ENCODE data around the gene CARS2. TPM values are rescaled to one million over a fixed set of nuclear protein-coding genes. Genes with fewer than 3 reads are reported as not detected.

CARS2 gene
- total RNA-seq, 1 experiment from 2014 or later: 52.9 TPM

DNA sequence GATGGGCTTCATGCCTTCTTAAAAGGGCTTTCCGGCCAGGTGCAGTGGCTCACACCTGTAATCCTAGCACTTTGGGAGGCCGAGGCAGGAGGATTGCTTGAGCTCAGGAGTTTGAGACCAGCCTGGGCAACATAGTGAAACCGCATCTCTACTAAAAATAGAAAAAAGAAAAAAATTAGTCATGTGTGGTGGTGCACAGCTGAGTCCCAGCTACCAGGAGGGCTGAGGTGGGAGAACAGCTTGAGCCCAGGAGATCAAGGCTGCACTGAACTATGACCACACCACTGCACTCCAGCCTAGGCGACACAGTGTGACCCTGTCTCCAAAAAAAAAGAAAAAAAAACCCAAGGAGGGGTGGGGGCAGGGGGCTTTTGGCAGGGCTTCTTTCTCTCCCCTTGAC is 7.2 kb downstream of the CARS2 start:
- H3K9me2 ChIP-seq (ENCODE audit: insufficient read depth): no peaks in the 10 kb centered on the region
- no peak overlapping the region for H3K9ac ChIP-seq (ENCODE audit: low read length)
- no peaks in the 10 kb centered on the region for H3K9me3 ChIP-seq (ENCODE audit: control insufficient read depth in 1 of 2, insufficient read depth in 1 of 2, low read depth in 1 of 2, low read length in 2 of 2)
- no peak overlapping the region for H3K4me2 ChIP-seq (ENCODE audit: low read length)
- ChIA-PET CTCF (no interaction called here), RAD21 (ENCODE audit: low non-redundant PET in 1 of 2, low total read pairs in 2 of 2, uncharacterized antibody in 2 of 2, unreplicated experiment in 2 of 2) (no interaction called here), POLR2A (interaction anchor here (0.6 to 1.9 kb wide), 2 partner anchors 14 to 89 kb away, joined by 3 to 5 read pairs; no protein-coding TSS in a partner anchor)
- ATAC-seq: no peak
- no peaks in the 10 kb centered on the region for H3K27me3 ChIP-seq (ENCODE audit: insufficient read depth, low read length)
- no peak for DNase-seq (ENCODE audit: low read depth, low spot score)
- H2AFZ ChIP-seq (ENCODE audit: low read depth, low read length, poor library complexity, severe bottlenecking): no peak overlapping the region
- H3K79me2 ChIP-seq (ENCODE audit: insufficient read depth, low read length): peaks cover 44% of the 10 kb centered on the region
- no peak overlapping the region for H3K4me3 ChIP-seq (replicated peaks in 1 of 2; ENCODE audit: low read depth in 1 of 2, low read length in 2 of 2)
- intact Hi-C loops (cut with micrococcal nuclease): no loop called here
- H3K27ac ChIP-seq (ENCODE audit: low read depth, low read length): no peak overlapping the region
- TF ChIP-seq JUND (IDR thresholded peaks at IDR 0.05): no peak
- no peak for TF ChIP-seq EZH2 (IDR thresholded peaks at IDR 0.05)
- TF ChIP-seq EGR1 (IDR thresholded peaks at IDR 0.05; ENCODE audit: low read depth): no peak
- no peak for TF ChIP-seq ZNF274 (IDR thresholded peaks at IDR 0.05; ENCODE audit: low read depth, low read length)
- TF ChIP-seq, protein P1, sequence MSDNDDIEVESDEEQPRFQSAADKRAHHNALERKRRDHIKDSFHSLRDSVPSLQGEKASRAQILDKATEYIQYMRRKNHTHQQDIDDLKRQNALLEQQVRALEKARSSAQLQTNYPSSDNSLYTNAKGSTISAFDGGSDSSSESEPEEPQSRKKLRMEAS (IDR thresholded peaks at IDR 0.05): no peak
- TF ChIP-seq POLR2A (IDR thresholded peaks at IDR 0.05; ENCODE audit: borderline replicate concordance, extremely low read depth, insufficient read depth, insufficient read length): no peak
- TF ChIP-seq, protein P2, sequence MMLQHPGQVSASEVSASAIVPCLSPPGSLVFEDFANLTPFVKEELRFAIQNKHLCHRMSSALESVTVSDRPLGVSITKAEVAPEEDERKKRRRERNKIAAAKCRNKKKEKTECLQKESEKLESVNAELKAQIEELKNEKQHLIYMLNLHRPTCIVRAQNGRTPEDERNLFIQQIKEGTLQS (IDR thresholded peaks at IDR 0.05): no peak
- no peak for TF ChIP-seq YY1 (IDR thresholded peaks at IDR 0.05; ENCODE audit: extremely low read depth, insufficient replicate concordance, low read depth, low read length)
- no peak for TF ChIP-seq CBX3 (IDR thresholded peaks at IDR 0.05; ENCODE audit: low read depth)
- no peak for TF ChIP-seq RAD21 (IDR thresholded peaks at IDR 0.05; ENCODE audit: low read depth)
- TF ChIP-seq POLR2AphosphoS5 (IDR thresholded peaks at IDR 0.05; ENCODE audit: low read depth, low read length): no peak
- no peak for TF ChIP-seq SIN3A (IDR thresholded peaks at IDR 0.05; ENCODE audit: low read depth)
- peaks cover 0 to under 1% of the 10 kb centered on the region in 2 experiments; a peak in 1 of 4 replicates for H3K4me1 ChIP-seq (ENCODE audit: control insufficient read depth in 1 of 2, insufficient read depth in 2 of 2, low read length in 2 of 2)
- H3K36me3 ChIP-seq (ENCODE audit: control insufficient read depth in 1 of 2, insufficient read depth in 2 of 2, low read length in 2 of 2): peaks cover 32 to 39% of the 10 kb centered on the region in 2 experiments
- peaks cover 4% of the 10 kb centered on the region; the same call in 1 of the 2 replicates for H4K20me1 ChIP-seq (ENCODE audit: insufficient read depth)
- BruUV-seq (replicated peaks): no TSS peak

DNA sequence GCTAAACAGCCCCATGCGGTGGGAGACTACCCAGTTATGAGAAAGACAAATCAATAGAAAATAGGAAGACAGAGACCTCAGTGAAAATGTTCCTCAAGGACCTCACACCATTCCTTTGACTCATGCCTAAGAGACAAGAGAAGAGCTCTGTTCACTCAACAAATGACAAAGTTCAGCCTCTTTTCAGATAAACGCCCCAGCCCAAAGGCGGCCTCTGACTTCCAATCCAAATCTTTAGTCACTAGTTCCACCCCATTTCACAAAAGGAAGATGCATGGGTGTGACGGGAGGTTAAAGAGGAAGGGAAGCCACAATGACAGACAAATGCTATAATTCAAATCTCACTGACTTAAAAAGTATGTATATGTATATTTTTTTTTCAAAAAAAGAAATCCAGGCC is 8.1 kb downstream of the CARS2 start:
- H3K79me2 ChIP-seq (ENCODE audit: insufficient read depth, low read length): peaks cover 35% of the 10 kb centered on the region
- BruUV-seq (replicated peaks): no TSS peak
- POLR2A ChIA-PET: interaction anchor here (1.9 kb wide), 1 partner anchor 15 kb away, joined by 5 read pairs; no protein-coding TSS in a partner anchor
- TF ChIP-seq ZNF274 (IDR thresholded peaks at IDR 0.05; ENCODE audit: low read depth, low read length): no peak
- no peak for TF ChIP-seq SP1 (IDR thresholded peaks at IDR 0.05; ENCODE audit: low read depth)
- no peak for TF ChIP-seq CEBPB (IDR thresholded peaks at IDR 0.05; ENCODE audit: low read depth)
- TF ChIP-seq POLR2A (IDR thresholded peaks at IDR 0.05; ENCODE audit: borderline replicate concordance, extremely low read depth, insufficient read depth, insufficient read length): no peak
- no peak for TF ChIP-seq SRF (IDR thresholded peaks at IDR 0.05; ENCODE audit: low read depth)
- no peak for TF ChIP-seq POLR2AphosphoS5 (IDR thresholded peaks at IDR 0.05; ENCODE audit: low read depth, low read length)
- TF ChIP-seq CBX3 (IDR thresholded peaks at IDR 0.05; ENCODE audit: low read depth): no peak
- TF ChIP-seq, protein P2 (IDR thresholded peaks at IDR 0.05): no peak
- no peak for TF ChIP-seq CTCF (IDR thresholded peaks at IDR 0.05 in 2 of 3, conservative IDR thresholded peaks at IDR 0.05 in 1 of 3; ENCODE audit: borderline replicate concordance in 1 of 3, insufficient read depth in 1 of 3, low read depth in 2 of 3, low read length in 2 of 3)
- no peak for TF ChIP-seq RAD21 (IDR thresholded peaks at IDR 0.05; ENCODE audit: low read depth)
- no peak for TF ChIP-seq EZH2phosphoT487 (IDR thresholded peaks at IDR 0.05; ENCODE audit: borderline replicate concordance)
- no peak for TF ChIP-seq EZH2 (IDR thresholded peaks at IDR 0.05)
- no peak for TF ChIP-seq EGR1 (IDR thresholded peaks at IDR 0.05; ENCODE audit: low read depth)

More for the DNA sequence above, 8.1 kb downstream of the CARS2 start:
- Histone ChIP-seq H3K27me3 (ENCODE audit: insufficient read depth, low read length) (no peaks in the 10 kb centered on the region), H3K4me1 (ENCODE audit: control insufficient read depth in 1 of 2, insufficient read depth in 2 of 2, low read length in 2 of 2) (no peaks in the 10 kb centered on the region), H3K27ac (ENCODE audit: low read depth, low read length) (no peak overlapping the region), H3K9me2 (ENCODE audit: insufficient read depth) (no peaks in the 10 kb centered on the region), H2AFZ (ENCODE audit: low read depth, low read length, poor library complexity, severe bottlenecking) (no peak overlapping the region), H3K4me2 (ENCODE audit: low read length) (no peak overlapping the region), H3K9ac (ENCODE audit: low read length) (no peak overlapping the region), H3K4me3 (replicated peaks in 1 of 2; ENCODE audit: low read depth in 1 of 2, low read length in 2 of 2) (no peak overlapping the region), H4K20me1 (ENCODE audit: insufficient read depth) (peaks cover 4% of the 10 kb centered on the region; the same call in 1 of the 2 replicates), H3K9me3 (ENCODE audit: control insufficient read depth in 1 of 2, insufficient read depth in 1 of 2, low read depth in 1 of 2, low read length in 2 of 2) (no peaks in the 10 kb centered on the region), H3K36me3 (ENCODE audit: control insufficient read depth in 1 of 2, insufficient read depth in 2 of 2, low read length in 2 of 2) (peaks cover 30 to 39% of the 10 kb centered on the region in 2 experiments)
- ATAC-seq: no peak
- RAD21 ChIA-PET (ENCODE audit: low non-redundant PET in 1 of 2, low total read pairs in 2 of 2, uncharacterized antibody in 2 of 2, unreplicated experiment in 2 of 2): no interaction called here
- DNase-seq (ENCODE audit: low read depth, low spot score): no peak
- intact Hi-C loops (cut with micrococcal nuclease): no loop called here
- CTCF ChIA-PET: no interaction called here

Data from HCT116 (cell line).